ENCODE data around the gene SLC9B1. TPM values are rescaled to one million over a fixed set of nuclear protein-coding genes. Genes with fewer than 3 reads are reported as not detected.
A peak's percentile ranks its signal among the peaks of the same experiment; 100 is the strongest.
"Not testable (repeated sequence)": the region's sequence is repeated elsewhere in the genome, so short reads cannot be mapped to it uniquely, and the experiment has no call there.

SLC9B1 gene
- total RNA-seq, 2 experiments from 2014 or later = 3.6 to 3.7 TPM

DNA sequence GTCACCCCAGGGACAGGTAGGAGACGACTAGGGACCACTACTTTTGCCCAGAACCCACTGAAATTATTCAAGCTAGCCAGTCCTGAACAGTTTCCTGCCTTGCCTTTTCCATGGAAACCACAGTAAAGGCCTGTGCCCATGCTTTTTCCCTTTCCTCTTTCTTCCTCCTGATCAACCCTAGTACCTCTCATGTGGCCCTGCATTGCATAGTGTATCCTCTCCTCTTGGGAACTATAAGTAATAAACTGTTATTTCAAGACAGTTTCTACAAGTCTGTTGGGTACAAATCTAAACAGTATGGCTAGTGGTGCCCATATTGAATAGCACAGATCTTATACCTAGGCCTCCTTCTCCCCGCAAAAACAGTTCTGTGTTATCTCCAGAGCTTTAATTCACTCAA lies 136.2 kb downstream of the SLC9B1 start:
- no peaks in the 10 kb centered on the region for H3K27me3 Mint-ChIP-seq
- ATAC-seq (ENCODE audit: poor library complexity) = no peak
- no peak overlapping the region for H3K4me3 ChIP-seq (ENCODE audit: low read length)
- no peaks in the 10 kb centered on the region for H3K36me3 ChIP-seq (ENCODE audit: insufficient read depth, low read length)
- no peak overlapping the region for H3K4me3 Mint-ChIP-seq
- H3K9me3 ChIP-seq (ENCODE audit: control insufficient read depth in 1 of 2, insufficient read depth in 1 of 2, low read length in 2 of 2) = no peaks in the 10 kb centered on the region
- H3K36me3 Mint-ChIP-seq (ENCODE audit: low read depth) = peaks cover 28% of the 10 kb centered on the region
- no peak for DNase-seq
- no peaks in the 10 kb centered on the region for H3K4me1 ChIP-seq (ENCODE audit: insufficient read depth, low read length)
- peaks cover 2% of the 10 kb centered on the region for H3K9me3 Mint-ChIP-seq
- intact Hi-C loops (cut with DNase I, micrococcal nuclease) = no loop called here
- peaks cover 8% of the 10 kb centered on the region for H3K4me1 Mint-ChIP-seq (ENCODE audit: low read depth)
- no peaks in the 10 kb centered on the region for H3K27me3 ChIP-seq (ENCODE audit: control insufficient read depth in 1 of 2, insufficient read depth in 2 of 2, low read length in 2 of 2)
- no peak overlapping the region for H3K27ac Mint-ChIP-seq
- TF ChIP-seq, protein P1, sequence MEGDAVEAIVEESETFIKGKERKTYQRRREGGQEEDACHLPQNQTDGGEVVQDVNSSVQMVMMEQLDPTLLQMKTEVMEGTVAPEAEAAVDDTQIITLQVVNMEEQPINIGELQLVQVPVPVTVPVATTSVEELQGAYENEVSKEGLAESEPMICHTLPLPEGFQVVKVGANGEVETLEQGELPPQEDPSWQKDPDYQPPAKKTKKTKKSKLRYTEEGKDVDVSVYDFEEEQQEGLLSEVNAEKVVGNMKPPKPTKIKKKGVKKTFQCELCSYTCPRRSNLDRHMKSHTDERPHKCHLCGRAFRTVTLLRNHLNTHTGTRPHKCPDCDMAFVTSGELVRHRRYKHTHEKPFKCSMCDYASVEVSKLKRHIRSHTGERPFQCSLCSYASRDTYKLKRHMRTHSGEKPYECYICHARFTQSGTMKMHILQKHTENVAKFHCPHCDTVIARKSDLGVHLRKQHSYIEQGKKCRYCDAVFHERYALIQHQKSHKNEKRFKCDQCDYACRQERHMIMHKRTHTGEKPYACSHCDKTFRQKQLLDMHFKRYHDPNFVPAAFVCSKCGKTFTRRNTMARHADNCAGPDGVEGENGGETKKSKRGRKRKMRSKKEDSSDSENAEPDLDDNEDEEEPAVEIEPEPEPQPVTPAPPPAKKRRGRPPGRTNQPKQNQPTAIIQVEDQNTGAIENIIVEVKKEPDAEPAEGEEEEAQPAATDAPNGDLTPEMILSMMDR (IDR thresholded peaks at IDR 0.05) = no peak
- ChIA-PET POLR2A (interaction anchor here (0.6 to 3.5 kb wide), 3 partner anchors 14 to 447 kb away, joined by 3 to 18 read pairs (median 4); partner anchors contain the start of gene CISD2), CTCF (interaction anchor here (1.4 kb wide), 1 partner anchor 11 kb away, joined by 3 read pairs; no protein-coding TSS in a partner anchor)
- H3K27ac ChIP-seq (ENCODE audit: low read depth in 1 of 2, low read length in 2 of 2) = no peak overlapping the region

GRCh38 chr4:102881343-102881742 lies 138.2 kb downstream of the SLC9B1 start:
- Mint-ChIP-seq H3K9me3 (peaks cover 2% of the 10 kb centered on the region), H3K4me1 (ENCODE audit: low read depth) (peaks cover 8% of the 10 kb centered on the region), H3K27ac (no peak overlapping the region), H3K4me3 (no peak overlapping the region), H3K27me3 (no peaks in the 10 kb centered on the region), H3K36me3 (ENCODE audit: low read depth) (peaks cover 36% of the 10 kb centered on the region)
- ChIA-PET POLR2A (interaction anchor here (3.5 kb wide), 1 partner anchor 13 kb away, joined by 18 read pairs; the partner anchor contains the start of gene CISD2), CTCF (no interaction called here)
- no peaks in the 10 kb centered on the region for H3K4me1 ChIP-seq (ENCODE audit: insufficient read depth, low read length)
- DNase-seq = no peak
- intact Hi-C loops (cut with DNase I, micrococcal nuclease) = no loop called here
- peaks cover 6 to 8% of the 10 kb centered on the region in 2 experiments for H3K9me3 ChIP-seq (ENCODE audit: control insufficient read depth in 1 of 2, insufficient read depth in 1 of 2, low read length in 2 of 2)
- TF ChIP-seq, protein P1 (IDR thresholded peaks at IDR 0.05) = no peak
- H3K27ac ChIP-seq (ENCODE audit: low read depth in 1 of 2, low read length in 2 of 2) = no peak overlapping the region
- H3K36me3 ChIP-seq (ENCODE audit: insufficient read depth, low read length) = peaks cover under 1% of the 10 kb centered on the region
- no peak overlapping the region for H3K4me3 ChIP-seq (ENCODE audit: low read length)
- H3K27me3 ChIP-seq (ENCODE audit: control insufficient read depth in 1 of 2, insufficient read depth in 2 of 2, low read length in 2 of 2) = no peaks in the 10 kb centered on the region
- ATAC-seq (ENCODE audit: poor library complexity) = no peak

- TF ChIP-seq, protein P1 (IDR thresholded peaks at IDR 0.05) = no peak
- CTCF ChIA-PET = no interaction called here
- Mint-ChIP-seq H3K4me3 (no peak overlapping the region), H3K27ac (no peak overlapping the region), H3K36me3 (ENCODE audit: low read depth) (peaks cover 48% of the 10 kb centered on the region), H3K9me3 (peaks cover 2% of the 10 kb centered on the region), H3K27me3 (no peaks in the 10 kb centered on the region), H3K4me1 (ENCODE audit: low read depth) (peaks cover 24% of the 10 kb centered on the region)
- Histone ChIP-seq H3K9me3 (ENCODE audit: control insufficient read depth in 1 of 2, insufficient read depth in 1 of 2, low read length in 2 of 2) (peaks cover 6 to 8% of the 10 kb centered on the region in 2 experiments), H3K27ac (ENCODE audit: low read depth in 1 of 2, low read length in 2 of 2) (no peak overlapping the region), H3K27me3 (ENCODE audit: control insufficient read depth in 1 of 2, insufficient read depth in 2 of 2, low read length in 2 of 2) (no peaks in the 10 kb centered on the region), H3K36me3 (ENCODE audit: insufficient read depth, low read length) (peaks cover 18% of the 10 kb centered on the region), H3K4me3 (ENCODE audit: low read length) (no peak overlapping the region), H3K4me1 (ENCODE audit: insufficient read depth, low read length) (no peaks in the 10 kb centered on the region)
- DNase-seq = no peak
- POLR2A ChIA-PET = no interaction called here
- no peak for ATAC-seq (ENCODE audit: poor library complexity)
- intact Hi-C loops (cut with DNase I, micrococcal nuclease) = no loop called here
Observed at GRCh38 chr4:102878901-102879300, 140.6 kb downstream of the SLC9B1 start.

DNA sequence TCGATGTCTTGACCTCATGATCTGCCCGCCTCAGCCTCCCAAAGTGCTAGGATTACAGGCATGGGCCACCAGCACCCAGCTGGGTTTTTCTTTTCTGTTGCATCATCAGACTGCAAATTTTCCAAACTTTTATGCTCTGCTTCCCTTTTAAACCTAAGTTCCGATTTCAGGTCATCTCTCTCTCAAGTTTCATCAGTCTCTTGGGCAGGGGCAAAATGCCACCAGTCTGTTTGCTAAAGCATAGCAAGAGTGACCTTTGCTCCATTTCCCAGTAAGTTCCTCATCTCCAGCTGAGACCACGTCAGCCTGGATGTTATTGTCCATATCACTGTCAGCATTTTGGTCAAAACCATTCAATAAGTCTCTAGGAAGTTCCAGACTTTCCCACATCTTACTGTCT lies 141.2 kb downstream of the SLC9B1 start:
- H3K27ac Mint-ChIP-seq = not testable (repeated sequence)
- peaks cover 51% of the 10 kb centered on the region for H3K36me3 Mint-ChIP-seq (ENCODE audit: low read depth)

GRCh38 chr4:102877477-102878106 lies 141.9 kb downstream of the SLC9B1 start:
- H3K4me3 Mint-ChIP-seq; intact Hi-C loops (cut with DNase I, micrococcal nuclease); H3K27ac Mint-ChIP-seq; H3K27me3 ChIP-seq (ENCODE audit: control insufficient read depth in 1 of 2, insufficient read depth in 2 of 2, low read length in 2 of 2); H3K27ac ChIP-seq (ENCODE audit: low read depth in 1 of 2, low read length in 2 of 2); CTCF ChIA-PET; H3K4me1 ChIP-seq (ENCODE audit: insufficient read depth, low read length); DNase-seq; H3K9me3 Mint-ChIP-seq; H3K4me3 ChIP-seq (ENCODE audit: low read length); H3K27me3 Mint-ChIP-seq; ATAC-seq (ENCODE audit: poor library complexity); H3K9me3 ChIP-seq (ENCODE audit: control insufficient read depth in 1 of 2, insufficient read depth in 1 of 2, low read length in 2 of 2): not testable (repeated sequence)
- peaks cover 20% of the 10 kb centered on the region for H3K4me1 Mint-ChIP-seq (ENCODE audit: low read depth)
- peaks cover 21% of the 10 kb centered on the region for H3K36me3 ChIP-seq (ENCODE audit: insufficient read depth, low read length)
- peaks cover 54% of the 10 kb centered on the region for H3K36me3 Mint-ChIP-seq (ENCODE audit: low read depth)
- POLR2A ChIA-PET = interaction anchor here (1.9 kb wide), 1 partner anchor 50 kb away, joined by 5 read pairs; the partner anchor contains the start of gene UBE2D3

More for the DNA sequence above, 141.2 kb downstream of the SLC9B1 start:
- POLR2A ChIA-PET; H3K4me3 Mint-ChIP-seq; H3K27me3 Mint-ChIP-seq; intact Hi-C loops (cut with DNase I, micrococcal nuclease); H3K9me3 Mint-ChIP-seq; H3K27ac ChIP-seq (ENCODE audit: low read depth in 1 of 2, low read length in 2 of 2); H3K4me1 ChIP-seq (ENCODE audit: insufficient read depth, low read length); H3K27me3 ChIP-seq (ENCODE audit: control insufficient read depth in 1 of 2, insufficient read depth in 2 of 2, low read length in 2 of 2); H3K4me3 ChIP-seq (ENCODE audit: low read length); CTCF ChIA-PET; ATAC-seq (ENCODE audit: poor library complexity); H3K9me3 ChIP-seq (ENCODE audit: control insufficient read depth in 1 of 2, insufficient read depth in 1 of 2, low read length in 2 of 2): not testable (repeated sequence)
- DNase-seq = peak in 2 of 14 experiments; percentile 13 to 33
- peaks cover 18% of the 10 kb centered on the region for H3K36me3 ChIP-seq (ENCODE audit: insufficient read depth, low read length)
- H3K4me1 Mint-ChIP-seq (ENCODE audit: low read depth) = peaks cover 20% of the 10 kb centered on the region
